ENCODE measurements around the gene LUC7L.
"Not testable (repeated sequence)": the region's sequence is repeated elsewhere in the genome, so short reads cannot be mapped to it uniquely, and the experiment has no call there.

DNA sequence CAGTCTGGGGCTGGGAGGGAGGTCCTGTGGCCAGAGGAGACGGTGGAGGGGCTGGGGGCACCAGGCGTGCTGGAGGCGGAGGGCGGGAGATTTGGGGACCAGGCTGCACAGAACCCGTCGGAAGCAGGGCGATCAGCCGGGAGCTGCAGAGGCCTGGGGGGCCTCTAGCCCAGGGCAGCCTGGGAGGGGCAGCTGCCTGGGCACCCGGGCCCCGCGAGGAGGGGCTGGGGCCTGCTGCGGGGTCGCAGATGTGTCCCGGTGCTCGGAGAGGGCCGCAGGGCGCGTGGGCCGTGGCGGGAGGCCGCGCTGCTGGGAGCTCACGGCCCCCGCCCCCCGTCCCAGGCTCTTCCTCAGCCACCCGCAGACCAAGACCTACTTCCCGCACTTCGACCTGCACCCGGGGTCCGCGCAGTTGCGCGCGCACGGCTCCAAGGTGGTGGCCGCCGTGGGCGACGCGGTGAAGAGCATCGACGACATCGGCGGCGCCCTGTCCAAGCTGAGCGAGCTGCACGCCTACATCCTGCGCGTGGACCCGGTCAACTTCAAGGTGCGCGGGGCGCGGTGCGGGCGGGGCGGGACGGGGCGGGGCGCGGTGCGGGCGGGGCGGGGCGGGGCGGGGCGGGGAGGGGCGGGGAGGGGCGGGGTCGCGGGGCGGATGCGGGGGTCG lies 75.6 kb downstream of the LUC7L start:
- TF ChIP-seq, protein P1, sequence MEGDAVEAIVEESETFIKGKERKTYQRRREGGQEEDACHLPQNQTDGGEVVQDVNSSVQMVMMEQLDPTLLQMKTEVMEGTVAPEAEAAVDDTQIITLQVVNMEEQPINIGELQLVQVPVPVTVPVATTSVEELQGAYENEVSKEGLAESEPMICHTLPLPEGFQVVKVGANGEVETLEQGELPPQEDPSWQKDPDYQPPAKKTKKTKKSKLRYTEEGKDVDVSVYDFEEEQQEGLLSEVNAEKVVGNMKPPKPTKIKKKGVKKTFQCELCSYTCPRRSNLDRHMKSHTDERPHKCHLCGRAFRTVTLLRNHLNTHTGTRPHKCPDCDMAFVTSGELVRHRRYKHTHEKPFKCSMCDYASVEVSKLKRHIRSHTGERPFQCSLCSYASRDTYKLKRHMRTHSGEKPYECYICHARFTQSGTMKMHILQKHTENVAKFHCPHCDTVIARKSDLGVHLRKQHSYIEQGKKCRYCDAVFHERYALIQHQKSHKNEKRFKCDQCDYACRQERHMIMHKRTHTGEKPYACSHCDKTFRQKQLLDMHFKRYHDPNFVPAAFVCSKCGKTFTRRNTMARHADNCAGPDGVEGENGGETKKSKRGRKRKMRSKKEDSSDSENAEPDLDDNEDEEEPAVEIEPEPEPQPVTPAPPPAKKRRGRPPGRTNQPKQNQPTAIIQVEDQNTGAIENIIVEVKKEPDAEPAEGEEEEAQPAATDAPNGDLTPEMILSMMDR (IDR thresholded peaks at IDR 0.05; ENCODE audit: low read length) = not testable (repeated sequence)
- TF ChIP-seq EZH2 (IDR thresholded peaks at IDR 0.05; ENCODE audit: borderline replicate concordance, low read length) = not testable (repeated sequence)

Data from OCI-LY1 (cell line).